ENCODE results near the gene SHPK. TPM values are rescaled to one million over a fixed set of nuclear protein-coding genes. Genes with fewer than 3 reads are reported as not detected.
A peak's percentile ranks its signal among the peaks of the same experiment; 100 is the strongest.

Gene SHPK, protein sequence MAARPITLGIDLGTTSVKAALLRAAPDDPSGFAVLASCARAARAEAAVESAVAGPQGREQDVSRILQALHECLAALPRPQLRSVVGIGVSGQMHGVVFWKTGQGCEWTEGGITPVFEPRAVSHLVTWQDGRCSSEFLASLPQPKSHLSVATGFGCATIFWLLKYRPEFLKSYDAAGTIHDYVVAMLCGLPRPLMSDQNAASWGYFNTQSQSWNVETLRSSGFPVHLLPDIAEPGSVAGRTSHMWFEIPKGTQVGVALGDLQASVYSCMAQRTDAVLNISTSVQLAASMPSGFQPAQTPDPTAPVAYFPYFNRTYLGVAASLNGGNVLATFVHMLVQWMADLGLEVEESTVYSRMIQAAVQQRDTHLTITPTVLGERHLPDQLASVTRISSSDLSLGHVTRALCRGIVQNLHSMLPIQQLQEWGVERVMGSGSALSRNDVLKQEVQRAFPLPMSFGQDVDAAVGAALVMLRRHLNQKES
- total RNA-seq = 4.4 TPM
- long read RNA-seq, partial matches to known transcripts = 0 of 2 reads
- long read RNA-seq, other reads (novel, unspliced or antisense) = 1 of 2 reads

DNA sequence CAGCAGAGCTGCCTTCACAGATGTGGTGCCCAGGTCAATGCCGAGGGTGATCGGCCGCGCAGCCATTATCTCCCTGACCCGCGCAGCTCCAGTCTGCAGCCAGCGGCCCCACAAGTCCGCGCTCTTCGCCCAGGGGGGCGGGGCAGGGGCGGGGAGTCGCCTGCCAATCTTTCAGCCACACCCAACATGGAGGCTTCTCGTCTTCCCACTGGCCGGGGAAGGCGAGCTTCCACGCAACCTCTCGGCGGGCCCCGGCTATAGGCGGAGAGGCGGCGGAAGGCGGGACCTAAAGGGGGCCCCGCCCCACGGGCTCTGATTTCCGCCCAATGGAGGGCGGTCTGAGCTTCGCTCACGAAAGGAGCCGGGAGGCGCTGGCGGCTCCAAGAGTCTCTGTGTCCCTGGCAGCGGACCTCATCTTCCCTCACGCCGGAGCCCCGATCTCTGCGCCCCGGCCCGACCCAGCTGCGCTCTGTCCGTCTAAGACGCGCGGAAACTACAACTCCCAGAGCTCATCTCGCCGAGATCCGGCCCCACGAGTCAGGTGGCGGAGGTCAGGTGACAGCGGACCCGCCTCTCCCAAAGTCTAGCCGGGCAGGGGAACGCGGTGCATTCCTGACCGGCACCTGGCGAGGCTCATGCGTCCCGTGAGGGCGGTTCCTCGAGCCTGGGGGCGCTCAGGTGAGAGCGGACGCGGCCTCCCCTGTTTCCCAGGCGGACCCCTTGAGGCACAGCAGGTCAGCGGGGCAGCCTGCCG lies at the start of gene SHPK, which contains the start of gene CTNS:
TSS of gene SHPK (minus strand) at position 97 of the 754 bp plus-strand sequence. CDS start at position 66, 31 bp downstream.
TSS of gene CTNS (plus strand) at position 607 of the 754 bp plus-strand sequence. CDS start 3,447 bp downstream, outside the sequence.
- DNase-seq (ENCODE audit: missing footprints) (peak; percentile 99), ATAC-seq (peak; percentile 98)
- intact Hi-C loops (cut with DNase I) = loop anchor here (1.0 kb wide), 1 partner anchor 30 kb away; no protein-coding TSS in a partner anchor

DNA sequence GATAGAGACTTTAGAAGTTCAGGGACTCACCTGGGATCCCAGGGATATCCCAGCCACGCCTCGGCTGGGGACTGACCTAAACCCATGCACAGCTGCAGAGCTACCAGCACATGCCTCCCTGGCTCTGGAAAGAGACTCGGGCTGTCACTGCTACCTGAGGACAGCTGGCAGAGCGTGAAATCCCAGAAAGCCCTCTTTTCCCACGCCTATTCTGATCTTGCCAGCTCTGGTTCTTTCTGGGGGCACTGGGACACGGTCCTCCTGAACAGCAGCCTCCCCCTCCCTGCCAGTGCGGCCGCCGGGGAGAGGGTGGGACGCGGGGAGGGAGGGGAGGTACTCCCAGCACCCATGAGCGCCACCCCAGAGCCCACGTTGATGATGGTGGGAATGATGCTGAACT lies 49.1 kb upstream of the SHPK start:
- intact Hi-C loops (cut with DNase I) = no loop called here
- no peak for ATAC-seq
- DNase-seq (ENCODE audit: missing footprints) = peak; percentile 20

DNA sequence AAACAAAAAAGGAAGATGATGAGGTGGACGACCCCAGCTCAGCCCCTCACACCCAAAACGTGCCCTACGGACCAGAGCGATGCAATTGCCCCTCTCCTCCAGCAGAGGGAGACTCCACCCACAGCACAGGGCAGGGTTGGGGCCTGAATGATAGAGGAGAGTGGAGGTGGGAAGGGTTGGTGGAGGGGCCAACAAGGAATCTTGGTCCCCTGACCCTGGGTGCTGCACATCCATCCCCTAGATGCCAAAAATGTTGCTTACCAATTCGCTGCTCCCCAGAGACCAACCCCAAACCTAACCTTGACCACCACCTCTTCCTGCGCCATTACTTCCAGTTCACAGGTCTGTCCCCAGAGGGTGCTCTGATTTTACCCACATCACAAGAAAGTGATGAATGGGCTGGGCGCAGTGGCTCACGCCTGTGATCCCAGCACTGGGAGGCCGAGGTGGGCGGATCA lies 47.0 kb upstream of the SHPK start:
- ATAC-seq (peak; percentile 50), DNase-seq (ENCODE audit: missing footprints) (peak; percentile 59)
- intact Hi-C loops (cut with DNase I) = loop anchor here (5.0 kb wide), 1 partner anchor 39 kb away; the partner anchor contains the start of gene HASPIN

DNA sequence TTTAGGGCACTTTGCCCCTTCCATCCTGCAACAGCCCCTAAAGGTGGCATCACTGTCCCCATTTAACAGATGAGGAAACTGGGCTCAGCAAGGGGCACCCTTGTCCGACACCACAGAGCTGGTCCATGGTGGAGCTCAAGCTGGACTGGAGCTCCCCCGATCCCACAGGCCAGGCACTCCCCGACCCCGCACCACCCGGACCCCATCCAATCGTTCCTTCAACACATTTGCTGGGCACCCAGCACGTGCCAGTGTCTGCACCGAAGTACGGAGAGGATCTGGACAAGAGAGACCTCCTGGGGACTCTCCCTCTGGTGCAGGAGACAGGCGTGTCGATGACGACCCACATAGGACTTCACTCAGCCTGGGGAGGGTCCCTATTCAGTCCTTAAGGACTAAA lies 46.0 kb upstream of the SHPK start:
- DNase-seq (ENCODE audit: missing footprints) (peak; percentile 30), ATAC-seq (no peak)
- intact Hi-C loops (cut with DNase I) = loop anchor here (5.0 kb wide), 1 partner anchor 40 kb away; the partner anchor contains the start of gene HASPIN

DNA sequence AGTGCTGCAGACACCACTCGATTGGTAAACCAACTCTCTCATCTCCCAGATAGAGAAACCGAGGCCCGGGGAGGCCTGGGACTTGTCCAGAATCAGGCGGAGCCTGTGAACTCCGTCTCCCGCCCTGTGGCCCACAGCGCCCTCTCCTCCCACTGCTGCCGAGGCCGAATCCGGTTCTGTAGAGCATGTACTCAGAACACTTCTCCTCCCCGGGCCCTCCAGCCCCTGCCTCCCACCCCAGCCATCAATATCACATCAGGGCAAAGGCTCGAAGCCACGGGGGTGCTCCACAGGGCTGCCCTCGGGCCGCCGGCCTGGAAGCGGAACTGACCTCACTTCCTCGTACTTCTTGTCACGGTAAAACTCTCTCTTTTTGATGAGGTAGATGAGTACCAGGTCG lies 45.5 kb upstream of the SHPK start:
- intact Hi-C loops (cut with DNase I) = loop anchor here (5.0 kb wide), 1 partner anchor 41 kb away; the partner anchor contains the start of gene HASPIN
- ATAC-seq = no peak
- peak; percentile 45 for DNase-seq (ENCODE audit: missing footprints)

DNA sequence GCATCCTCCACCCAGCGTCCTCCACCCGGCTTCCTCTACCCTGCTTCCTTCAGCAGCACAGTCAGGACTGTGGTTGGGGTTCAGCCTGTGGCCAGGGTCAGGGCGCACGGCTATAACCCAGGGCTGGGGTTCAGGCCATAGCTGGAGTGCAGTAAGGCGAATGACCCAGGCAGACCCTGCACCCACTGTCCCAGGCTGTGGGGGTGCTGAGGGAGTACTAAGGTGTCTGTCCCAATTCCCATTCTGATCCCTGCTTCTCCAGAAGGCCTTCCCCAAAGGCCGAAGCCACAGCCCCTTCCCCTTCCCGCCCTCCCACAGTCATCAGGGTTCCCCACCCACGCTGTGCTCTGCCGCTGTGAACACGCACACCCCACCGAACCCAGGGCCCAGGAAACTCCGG lies 45.0 kb upstream of the SHPK start:
- intact Hi-C loops (cut with DNase I) = loop anchor here (5.0 kb wide), 1 partner anchor 41 kb away; the partner anchor contains the start of gene HASPIN
- DNase-seq (ENCODE audit: missing footprints) (peak; percentile 15), ATAC-seq (no peak)

DNA sequence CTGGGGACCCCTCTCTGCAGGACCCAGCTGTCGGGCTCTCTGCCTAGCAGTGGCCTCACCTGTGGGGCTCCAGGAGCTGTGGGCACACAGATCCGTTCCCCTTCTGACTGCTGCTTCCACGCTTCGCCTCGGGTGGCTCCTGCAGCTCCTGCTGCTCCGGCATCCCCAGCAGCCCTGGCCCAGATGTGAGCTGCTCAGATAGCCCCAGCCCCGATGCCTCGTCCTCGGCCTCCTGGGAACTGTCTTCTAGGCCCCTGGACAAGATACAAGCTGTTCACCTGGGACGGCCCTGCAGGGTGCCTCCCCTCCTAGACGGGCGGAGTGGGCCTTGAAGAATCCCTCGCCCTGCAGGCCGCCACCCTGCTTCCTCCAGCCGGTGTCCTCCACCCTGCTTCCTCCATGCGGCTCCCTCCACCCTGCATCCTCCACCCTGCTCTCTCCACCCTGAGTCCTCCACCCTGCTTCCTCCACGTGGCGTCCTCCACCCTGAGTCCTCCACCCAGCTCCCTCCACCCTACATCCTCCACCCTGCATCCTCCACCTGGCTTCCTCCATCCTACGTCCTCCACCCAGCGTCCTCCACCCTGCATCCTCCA lies 43.6 kb upstream of the SHPK start:
- DNase-seq (ENCODE audit: missing footprints) = peak; percentile 66
- intact Hi-C loops (cut with DNase I) = loop anchor here (5.0 kb wide), 1 partner anchor 43 kb away; the partner anchor contains the start of gene HASPIN
- no peak for ATAC-seq

DNA sequence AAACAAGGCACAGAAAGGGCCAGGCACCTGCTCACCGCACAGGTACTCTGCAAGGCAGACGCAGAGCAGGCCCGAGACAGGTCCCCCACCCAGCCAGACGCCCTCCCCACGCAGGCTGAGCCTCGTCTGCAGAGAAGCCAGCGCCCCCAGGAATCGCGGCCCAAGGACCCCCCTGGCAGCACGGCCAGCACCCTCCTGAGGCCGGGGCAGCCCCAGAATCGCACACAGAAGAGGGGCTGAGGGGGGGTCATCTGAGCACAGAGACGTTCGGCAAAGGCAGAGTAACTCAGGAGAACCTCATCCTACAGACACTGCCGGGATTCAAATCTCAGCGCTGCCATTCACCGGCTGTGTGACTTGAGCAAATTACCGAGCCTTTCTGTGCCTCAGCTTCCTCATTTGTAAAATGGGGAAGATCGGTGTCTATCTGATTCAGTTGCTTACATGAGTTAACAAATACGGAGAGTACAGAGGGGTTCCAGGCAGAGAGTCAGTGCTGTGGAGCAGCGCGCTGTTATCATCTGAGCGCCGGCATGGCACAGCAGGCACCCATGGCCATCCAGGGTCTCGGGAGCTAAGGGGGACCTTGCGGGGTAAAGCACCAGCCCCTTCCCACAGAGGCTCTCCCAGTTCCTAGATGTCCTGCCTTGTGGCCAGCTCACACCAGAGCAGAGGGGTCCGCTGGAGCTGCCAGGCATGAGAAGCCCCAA lies 42.9 kb upstream of the SHPK start:
- DNase-seq (ENCODE audit: missing footprints) (peak; percentile 17), ATAC-seq (no peak)
- intact Hi-C loops (cut with DNase I) = no loop called here

DNA sequence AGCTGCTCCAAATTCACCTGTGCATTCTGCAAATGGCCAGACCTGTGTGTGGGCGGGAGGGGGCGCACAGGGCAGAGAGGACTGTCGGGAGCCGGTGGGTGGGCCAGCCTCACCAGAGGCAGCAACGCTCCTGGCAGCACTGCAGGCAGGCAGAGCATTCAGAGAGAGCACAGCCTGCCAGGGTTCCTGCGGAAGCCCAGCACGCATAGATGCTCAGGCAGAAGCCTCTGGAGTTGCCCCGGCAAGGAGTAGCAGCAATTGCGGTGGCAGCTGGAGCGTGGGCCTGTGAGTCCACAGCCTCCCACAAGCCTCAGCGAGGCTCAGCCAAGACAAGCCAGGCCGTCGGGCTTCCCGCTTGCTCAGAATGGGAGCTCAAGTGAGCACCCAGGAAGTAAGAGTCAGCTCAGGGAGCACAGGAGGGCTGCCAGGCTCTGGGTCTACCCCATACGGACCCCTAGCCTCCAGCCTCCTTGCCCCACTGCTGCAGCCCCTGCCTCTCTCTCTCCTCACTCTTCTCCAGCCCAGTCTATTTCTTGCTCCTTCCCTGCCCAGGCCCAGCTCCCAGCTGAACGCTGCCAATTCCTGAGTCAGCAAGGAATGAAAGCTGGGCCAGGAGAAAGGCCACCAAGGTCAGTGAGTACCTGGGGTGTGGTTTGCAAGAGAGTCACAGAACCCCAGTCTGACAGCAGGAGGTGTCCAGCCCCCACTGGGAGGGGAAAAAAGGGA lies 42.2 kb upstream of the SHPK start:
- ATAC-seq (no peak), DNase-seq (ENCODE audit: missing footprints) (peak; percentile 60)
- intact Hi-C loops (cut with DNase I) = no loop called here

DNA sequence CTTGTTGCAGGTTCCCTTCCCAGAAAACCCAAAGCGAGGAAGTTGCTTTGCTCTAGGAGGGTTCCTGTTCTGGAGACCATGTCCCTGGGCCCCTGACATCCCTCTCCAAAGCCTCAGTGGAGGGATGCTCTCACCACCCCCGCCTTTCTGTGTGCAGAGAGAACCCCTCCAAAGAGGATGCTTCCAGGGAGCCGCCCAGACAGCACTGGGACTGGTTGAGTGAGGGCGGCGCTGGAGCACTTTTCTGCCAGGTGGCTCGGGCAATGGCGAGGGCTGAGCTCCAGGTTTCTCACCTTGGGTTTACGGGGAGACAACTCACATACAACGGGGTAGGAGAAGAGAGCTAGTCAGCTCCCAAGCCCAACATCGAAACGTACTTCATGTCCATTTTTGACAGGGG lies 39.8 kb upstream of the SHPK start:
- intact Hi-C loops (cut with DNase I) = no loop called here
- DNase-seq (ENCODE audit: missing footprints) (peak; percentile 30), ATAC-seq (no peak)

DNA sequence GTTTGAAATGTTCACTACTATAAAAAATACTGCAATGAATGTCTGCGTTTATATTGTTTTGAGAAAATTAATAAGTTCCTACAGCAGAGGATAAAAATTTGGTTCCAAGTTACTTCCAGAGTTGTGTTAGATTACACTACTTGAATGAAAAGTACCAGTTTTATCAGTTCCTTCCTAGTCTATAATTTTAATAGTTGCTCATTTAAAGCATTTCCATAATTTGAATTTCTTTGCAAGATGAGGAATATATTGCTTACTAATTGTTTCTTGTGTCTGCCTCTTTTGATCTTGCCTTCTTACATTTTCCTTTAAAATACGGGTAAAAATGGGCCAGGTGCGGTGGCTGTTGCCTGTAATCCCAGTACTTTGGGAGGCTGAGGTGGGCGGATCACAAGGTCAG lies 36.5 kb upstream of the SHPK start:
- ATAC-seq (no peak), DNase-seq (ENCODE audit: missing footprints) (no peak)
- intact Hi-C loops (cut with DNase I) = no loop called here

DNA sequence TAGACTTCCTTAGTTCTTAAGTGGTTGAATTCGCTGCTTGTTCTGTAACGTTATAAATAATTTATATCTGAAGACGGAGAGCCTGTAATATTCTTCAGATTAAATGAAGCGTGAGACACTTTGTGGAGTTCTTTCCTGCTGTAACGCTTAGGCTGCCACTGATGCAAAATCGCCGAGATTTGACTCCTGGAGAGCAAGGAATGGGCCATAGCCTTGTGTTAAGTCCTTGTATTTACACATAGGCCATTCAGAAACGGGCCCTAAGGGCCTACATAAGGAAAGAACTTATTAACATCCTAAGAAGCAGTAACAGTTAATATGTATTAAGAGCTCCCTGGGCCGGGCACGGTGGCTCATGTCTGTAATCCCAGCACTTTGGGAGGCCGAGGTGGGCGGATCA lies 33.5 kb upstream of the SHPK start:
- DNase-seq (ENCODE audit: missing footprints) = no peak
- ATAC-seq = no peak
- intact Hi-C loops (cut with DNase I) = no loop called here

DNA sequence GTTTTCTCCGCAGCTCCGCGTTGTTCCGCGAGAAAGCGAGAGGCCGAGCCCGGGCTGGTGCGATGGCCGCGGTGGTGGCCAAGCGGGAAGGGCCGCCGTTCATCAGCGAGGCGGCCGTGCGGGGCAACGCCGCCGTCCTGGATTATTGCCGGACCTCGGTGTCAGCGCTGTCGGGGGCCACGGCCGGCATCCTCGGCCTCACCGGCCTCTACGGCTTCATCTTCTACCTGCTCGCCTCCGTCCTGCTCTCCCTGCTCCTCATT lies 33.0 kb upstream of the SHPK start:
- DNase-seq (ENCODE audit: missing footprints) (no peak), ATAC-seq (no peak)
- intact Hi-C loops (cut with DNase I) = no loop called here

DNA sequence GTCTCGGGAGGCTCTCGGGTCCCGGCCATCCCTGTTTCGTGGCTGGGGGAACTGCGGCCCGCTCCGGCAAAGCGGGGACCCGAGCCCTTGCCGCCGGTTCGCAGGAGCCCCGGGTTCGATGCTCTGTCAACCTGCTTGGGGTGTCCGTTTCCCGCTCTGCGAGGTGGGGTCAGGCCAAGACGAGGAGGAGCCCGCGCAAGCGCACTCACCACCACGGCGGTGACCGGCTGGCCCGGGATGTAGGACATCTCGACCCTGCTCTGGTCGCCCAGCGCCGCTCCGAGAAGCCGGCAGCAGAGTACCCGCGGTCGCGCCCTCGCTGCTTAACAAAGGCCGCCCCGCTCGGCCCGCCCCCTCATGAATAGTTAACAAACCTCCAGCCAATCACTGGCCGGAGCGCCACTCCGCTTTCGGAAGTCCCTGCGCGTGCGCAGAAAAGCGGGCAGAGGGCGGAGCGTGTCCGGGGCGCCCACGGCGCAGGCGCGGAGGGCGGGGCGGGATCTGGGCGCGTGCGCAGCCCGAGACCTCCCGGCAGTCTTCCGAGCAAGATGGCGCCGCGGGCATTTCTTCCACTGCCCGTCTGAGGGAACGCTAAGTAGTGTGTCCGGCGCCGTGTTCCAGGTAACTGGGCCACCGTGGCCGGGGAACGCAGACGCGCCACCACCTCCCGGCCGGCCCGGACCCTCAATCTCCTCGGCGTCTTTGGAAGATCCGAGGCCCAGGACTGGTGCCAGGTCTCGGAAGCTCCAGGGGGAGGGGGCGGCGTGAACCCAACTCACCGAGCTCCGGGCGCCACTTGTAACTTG lies 32.4 kb upstream of the SHPK start, which contains the start of the genes EMC6 and TAX1BP3:
TSS of gene EMC6 (plus strand) at position 534 of the 806 bp plus-strand sequence. CDS start 335 bp downstream, outside the sequence.
TSS of gene TAX1BP3 (minus strand) at position 300 of the 806 bp plus-strand sequence. CDS start at position 248, 52 bp downstream.
- ATAC-seq = peak; percentile 94
- intact Hi-C loops (cut with DNase I) = no loop called here

DNA sequence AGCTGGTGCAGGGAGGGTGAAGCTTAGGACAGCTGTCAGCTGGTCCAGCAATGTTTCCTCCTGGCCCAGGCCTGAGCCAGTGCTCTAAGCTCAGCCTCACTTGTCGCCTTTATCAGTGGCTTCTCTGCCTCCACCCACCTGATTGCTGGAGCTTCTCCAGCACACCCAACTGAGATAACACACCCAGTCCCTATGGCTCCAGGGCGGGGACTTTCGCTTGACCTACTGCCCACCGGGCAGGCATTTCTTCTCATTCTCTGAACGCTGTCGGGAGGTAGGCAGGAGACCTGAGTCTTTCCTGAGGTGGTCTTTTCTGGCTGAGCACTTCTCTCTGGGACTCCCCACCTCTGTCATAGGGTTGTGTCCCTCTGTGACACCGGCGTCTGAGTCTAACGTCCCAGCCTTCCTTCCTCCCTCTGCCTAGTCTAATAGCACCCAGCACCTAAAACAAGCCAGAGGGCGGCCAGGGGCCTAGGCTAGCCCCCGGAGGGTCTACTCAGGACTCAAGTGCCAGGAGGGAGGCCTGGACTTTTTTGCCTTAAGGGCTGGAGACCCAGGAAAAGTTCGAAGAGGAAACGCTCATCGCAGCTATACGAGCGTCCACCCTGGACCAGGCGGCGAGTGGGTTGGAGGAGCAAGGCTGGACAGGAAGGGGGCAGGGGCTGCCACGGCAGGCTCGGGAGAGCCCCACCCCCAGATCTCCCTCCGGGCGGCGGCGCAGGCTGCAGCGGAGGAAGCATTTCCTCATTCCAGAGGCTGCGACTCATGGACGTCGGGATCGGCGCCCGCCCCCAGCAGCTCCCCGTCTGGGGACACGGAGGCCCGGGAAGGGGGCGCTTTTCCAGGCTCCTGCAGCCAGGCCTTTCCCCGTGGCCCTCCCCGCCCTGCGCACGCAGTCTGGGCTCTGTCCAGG lies 31.6 kb upstream of the SHPK start:
- DNase-seq (ENCODE audit: missing footprints) = peak; percentile 94

More for the DNA sequence above, 32.4 kb upstream of the SHPK start, which contains the start of the genes EMC6 and TAX1BP3:
- DNase-seq (ENCODE audit: missing footprints) = peak; percentile 100

More for the DNA sequence above, 31.6 kb upstream of the SHPK start:
- intact Hi-C loops (cut with DNase I) = no loop called here
- ATAC-seq = peak; percentile 85
